Dermis blood vessel endothelial cell (primary cell): ENCODE measurements around the gene DCAF4. TPM values are rescaled to one million over a fixed set of nuclear protein-coding genes. Genes with fewer than 3 reads are reported as not detected.
A peak's percentile ranks its signal among the peaks of the same experiment; 100 is the strongest.
"Not testable (repeated sequence)": the region's sequence is repeated elsewhere in the genome, so short reads cannot be mapped to it uniquely, and the experiment has no call there.

Experiments
- DNase-seq: peaks from one replicate; pipeline ENCODE4 v3.0.0; 2010
- total RNA-seq: library from RNA; depleted of rRNA; stranded (reverse); fragments of >200 nt; gene quantifications from 2 replicates; pipeline ENCODE4 v1.2.3, GENCODE V29; 2014

The DCAF4 gene
- total RNA-seq, 1 donor from 2014 or later, result 6.6 TPM

DNA sequence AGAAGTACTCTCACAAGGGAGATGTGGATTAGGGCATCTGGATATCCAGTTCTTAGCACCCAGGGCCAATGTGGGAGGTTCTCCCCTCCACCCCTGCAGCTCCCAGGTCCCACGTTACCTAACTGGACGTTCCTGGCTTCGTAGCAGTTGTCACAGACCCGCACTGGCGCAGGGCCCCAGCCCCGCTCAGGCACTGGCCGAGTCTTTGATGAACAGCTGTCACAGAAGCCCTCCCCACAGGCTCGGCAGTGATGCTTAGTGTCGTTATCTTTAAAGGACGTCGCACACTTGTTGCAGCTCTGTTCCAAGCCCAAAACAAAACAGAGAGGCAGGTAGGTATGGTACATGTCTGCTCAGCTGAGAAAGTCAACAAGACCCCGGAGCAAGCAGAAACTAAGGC lies 48.4 kb downstream of the DCAF4 start:
- DNase-seq, result no peak

DNA sequence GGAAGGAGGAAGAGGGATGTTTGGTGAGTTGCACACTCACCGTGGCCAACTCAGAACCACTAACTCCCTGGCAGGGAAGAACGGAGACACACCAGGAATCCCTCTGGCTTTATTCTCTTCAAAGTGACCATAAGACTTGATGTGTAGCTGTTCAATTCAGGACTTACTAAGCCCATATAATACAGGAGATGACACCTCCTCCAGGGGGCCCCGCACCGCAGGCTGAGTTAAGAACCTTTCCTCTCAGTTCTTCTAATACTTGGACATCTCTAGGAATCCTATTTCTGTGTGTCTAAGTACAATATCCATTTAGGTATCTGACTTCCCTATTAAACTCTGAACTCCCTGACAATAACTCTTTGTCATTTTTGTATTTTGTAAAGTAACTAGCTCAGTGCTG lies 49.5 kb downstream of the DCAF4 start:
- DNase-seq, result peak; percentile 24

DNA sequence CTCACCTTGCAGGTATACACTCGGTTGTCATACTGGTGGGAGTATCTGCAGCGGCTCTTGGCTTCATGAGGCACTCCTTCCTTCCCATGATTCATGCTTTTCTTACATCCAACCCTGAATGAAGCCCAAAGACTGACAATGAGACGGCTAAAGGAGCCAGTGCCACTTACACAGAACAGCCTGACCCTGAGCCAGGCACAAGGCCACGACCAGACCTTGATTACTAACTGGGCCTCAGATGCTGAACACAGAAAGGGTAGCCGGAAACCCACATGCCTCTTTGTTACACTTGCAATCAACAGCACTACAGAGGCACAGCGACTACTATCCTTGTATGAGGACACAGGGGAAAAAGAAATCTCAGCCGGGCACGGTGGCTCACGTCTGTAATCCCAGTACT lies 52.6 kb downstream of the DCAF4 start:
- peak; percentile 20 for DNase-seq

DNA sequence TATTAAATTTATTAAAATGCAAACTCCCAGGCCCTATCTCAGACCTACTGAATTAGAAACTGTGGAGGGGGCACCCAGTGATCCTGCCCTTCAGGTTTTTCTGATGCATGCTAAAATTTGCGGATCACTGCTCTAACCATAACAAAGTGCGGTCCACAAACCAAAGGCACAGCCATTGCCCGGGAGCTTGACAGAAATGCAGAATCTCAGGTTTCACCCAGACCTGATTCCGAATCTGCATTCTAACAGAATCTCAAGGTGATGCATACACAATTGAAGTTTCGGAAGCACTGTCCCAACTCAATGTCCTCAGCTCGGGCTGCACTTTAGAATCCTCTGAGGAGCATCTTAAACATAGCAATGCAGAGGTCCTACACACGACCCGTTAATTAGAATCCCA lies 54.6 kb downstream of the DCAF4 start:
- DNase-seq, result no peak

DNA sequence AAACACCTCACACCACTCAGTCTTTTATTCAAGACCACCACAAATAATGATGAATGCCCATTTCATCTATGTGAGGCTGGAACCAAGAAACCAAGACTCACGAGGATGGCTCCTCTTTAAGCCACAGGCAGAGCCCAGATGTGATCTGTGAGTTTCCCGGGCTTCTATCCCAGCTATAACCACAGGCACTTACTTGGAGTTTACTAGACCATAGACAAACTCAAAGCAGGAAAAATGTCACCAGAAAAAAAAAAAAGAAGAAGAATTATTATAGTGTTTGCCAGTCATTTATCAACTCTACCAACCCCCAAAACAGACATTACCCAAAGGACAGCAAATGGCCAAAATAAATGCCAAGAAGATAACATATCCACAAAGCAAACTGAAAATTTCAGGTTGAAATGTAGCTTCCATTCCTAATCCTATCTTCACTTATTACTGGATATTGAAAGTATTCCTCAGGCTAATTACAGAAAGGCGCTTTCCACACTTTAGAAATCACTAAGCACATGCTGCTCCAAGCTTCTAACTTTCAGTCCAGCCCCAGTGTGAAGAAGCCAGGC lies 56.0 kb downstream of the DCAF4 start:
- DNase-seq, result no peak

DNA sequence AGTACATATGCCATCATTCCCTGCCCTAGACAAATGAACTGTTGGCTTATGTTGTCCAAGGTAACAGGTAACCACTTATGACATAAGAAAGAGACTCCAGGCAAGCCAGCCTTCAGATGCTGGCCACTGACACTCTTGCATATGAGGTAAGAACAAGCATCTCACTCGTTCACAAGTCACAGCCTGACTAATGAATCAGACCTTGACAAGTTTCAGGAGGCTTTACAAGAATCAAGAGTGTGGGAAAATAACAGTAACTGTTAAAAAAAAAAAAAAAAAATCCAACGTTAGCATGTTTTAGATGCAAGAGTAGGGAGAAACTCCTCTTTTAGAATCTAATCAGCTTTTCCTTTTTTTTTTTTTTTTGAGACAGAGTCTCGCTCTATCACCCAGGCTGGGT lies 60.0 kb downstream of the DCAF4 start:
- no peak for DNase-seq

DNA sequence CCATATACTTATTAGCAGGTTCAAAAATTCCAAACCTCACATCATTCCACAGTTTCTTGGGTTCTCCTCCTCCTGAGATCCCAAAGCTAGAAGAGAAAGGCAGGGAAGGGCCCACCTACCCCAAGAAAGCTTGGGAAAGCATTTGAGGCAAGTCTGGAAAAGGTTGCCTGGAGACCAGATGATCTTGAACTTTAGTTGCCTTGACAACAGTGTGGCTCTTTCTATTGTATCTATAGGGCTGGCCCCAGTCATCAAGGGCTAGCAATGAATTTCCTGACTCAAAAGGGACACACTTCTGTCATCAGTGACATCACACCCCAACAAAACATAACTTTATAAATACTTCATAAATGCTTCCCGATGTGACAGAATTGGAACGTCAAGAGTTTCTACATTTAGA lies 60.6 kb downstream of the DCAF4 start:
- DNase-seq, result no peak

DNA sequence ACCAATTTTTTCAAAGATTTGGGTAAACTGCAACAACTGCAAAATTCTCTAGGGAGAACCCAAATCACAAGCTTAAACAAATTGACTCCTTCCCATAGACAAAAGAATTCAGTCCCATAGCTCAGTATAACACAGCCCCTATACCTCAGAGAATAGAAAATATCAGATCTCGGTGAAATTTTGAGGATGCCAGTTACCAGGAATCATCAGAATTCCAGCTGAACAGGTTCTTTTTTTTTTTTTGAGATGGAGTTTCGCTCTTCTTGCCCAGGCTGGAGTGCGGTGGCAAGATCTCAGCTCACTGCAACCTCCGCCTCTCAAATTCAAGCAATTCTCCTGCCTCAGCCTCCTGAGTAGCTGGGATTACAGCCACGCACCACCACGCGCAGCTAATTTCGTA lies 63.9 kb downstream of the DCAF4 start:
- no peak for DNase-seq

DNA sequence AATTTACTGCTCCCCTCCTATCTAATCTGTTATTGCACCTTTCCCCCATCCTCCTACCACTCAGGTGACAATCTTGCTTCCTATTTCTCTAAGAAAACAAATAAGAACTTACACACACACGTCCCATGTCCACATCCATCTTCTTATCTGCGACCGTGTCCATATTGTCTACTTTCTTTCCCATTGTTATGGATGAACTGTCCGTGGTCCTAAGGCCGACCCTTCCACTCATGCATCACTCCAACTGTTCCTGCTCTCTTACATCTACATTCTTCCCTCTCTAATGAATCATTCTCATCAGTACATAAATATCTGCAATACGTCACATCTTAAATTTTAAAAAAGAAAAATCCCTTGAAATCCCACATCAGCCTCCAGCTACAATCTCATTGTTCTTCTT lies 70.7 kb downstream of the DCAF4 start:
- no peak for DNase-seq

DNA sequence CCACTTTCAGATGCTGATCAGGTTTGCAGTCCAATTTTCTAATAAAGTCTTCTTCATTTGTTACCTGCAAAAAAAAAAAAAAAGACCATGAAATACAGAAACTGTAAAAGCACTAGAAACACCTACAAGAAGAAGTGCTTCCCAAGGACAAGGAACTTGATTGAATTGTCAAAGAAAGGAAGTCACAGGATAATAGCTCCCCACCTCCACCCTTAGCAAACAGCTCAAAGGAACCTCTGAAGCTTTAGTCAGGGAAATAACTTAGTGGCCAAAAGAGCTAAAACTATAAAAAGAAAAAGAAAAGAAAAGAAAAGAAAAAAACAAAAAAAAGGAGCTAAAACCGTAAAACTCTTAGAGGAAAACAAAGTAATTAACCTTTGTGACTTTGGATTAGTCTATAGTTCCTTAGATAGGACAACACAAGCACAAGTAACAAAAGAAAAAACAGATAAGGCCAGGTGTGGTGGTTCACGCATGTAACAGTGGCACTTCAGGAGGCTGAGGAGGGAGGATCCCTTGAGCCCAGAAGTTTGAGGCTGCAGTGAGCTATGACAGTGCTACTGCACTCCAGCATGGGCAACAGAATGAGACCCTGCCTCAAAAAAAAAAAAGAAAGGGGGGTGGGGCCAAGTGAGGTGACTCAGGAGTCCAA lies 72.1 kb downstream of the DCAF4 start:
- no peak for DNase-seq

DNA sequence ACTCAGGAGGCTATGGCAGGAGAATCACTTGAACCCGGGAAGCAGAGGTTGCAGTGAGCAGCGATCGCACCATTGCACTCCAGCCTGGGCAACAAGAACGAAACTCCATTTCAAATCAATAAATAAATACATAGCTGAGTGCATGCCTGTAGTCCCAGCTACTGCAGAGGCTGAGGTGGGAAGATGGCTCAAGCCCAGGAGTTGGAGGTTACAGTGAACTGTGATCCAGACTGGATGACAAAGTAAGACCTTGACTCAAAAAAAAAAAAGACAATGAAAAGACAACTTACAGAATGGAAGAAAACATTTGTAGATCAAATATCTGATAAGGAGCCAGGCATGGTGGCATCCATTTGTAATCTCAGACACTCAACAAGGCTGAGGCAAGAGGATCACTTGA lies 73.1 kb downstream of the DCAF4 start:
- DNase-seq, result no peak

DNA sequence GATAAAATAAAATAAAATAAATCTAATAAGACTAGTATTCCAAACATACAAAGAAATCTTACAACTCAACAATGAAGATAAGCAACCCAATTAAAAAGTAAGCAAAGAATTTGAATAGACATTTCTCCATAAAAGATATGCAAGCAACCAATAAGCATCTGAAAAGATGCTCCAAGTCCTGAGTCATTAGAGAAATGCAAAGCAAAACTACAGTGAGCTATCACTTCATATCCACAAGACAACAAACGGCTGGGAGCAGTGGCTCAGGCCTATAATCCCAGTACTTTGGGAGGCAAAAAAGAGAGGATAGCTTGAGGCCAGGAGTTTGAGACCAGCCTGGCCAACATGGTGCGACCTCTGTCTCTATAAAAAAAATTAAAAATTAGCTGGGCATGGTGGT lies 73.8 kb downstream of the DCAF4 start:
- DNase-seq, result no peak

DNA sequence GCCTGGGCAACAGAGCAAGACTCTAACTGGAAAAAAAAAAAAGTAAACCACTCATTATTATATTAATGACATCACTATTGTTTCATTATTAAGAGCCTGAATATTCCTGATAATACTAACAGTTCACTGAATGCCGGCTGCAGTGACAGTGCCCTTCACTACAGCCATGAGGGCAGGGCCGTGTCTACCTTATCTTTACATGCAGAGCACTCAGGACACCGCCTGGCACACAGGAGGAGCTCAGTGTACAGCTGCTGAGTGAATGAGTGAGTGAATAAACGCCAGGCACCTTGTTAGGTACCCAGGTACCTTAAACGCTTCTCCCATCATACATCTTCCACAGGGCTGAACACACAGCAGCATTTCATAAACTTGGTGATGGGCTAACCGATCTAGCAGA lies 77.4 kb downstream of the DCAF4 start:
- DNase-seq, result no peak

DNA sequence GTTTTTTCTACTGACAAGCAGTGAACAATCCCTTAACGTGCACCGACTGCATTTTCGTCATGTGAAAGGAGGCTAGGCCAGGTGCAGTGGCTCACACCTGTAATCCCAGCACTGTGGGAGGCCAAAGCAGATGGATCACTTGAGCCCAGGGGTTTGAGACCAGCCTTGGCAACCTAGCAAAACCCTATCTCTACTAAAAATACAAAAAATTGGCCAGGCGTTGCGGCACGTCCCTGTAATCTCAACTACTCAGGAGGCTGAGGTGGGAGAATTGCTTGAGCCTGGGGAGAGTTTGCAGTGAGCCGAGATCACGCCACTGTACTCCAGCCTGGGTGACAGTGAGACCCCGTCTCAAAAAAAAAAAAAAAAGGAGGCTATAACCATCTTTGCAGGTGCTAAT lies 78.4 kb downstream of the DCAF4 start:
- DNase-seq, result not testable (repeated sequence)

DNA sequence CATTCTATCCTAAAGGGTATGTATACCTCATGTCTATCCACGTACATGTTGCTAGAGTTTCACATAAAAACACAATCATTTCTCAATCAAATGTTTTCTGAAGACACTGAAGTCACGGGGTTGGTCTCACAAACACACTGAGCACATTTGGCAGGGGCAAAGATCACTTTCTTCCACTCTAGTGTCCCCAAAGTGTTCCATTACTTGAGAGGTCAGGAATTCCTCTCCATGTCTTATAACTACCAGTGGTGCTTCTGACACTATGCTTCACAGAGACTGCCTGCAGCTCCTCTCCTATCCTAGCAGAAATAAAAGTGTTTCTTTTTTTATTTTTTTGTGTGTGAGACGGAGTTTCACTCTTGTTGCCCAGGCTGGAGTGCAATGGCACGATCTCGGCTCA lies 81.6 kb downstream of the DCAF4 start:
- DNase-seq, result no peak

DNA sequence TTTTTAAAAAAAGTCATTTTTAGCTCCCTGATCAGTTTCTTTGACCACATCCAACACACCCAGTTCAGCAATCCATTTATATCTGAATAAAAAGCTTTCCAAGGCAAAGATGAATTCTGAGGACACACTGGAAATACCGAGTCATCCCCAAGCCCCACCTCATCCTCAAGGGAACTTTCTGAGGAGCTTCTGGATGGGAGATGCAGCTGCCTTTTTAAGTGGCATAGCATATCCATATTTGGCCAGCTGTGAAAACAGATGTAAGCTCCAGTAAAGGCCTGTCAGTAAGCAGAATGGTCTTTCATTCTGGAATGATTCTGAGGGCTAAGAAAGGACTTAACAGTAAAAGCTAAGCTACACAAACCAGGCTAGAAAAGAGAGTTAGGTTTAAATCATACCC lies 82.2 kb downstream of the DCAF4 start:
- peak; percentile 11 for DNase-seq

Other genes with a start within 250 kb of the DCAF4 start
- 1.4 and 2.9 TPM in 2 replicates for gene DPF3, start 32.4 kb upstream of the DCAF4 start, total RNA-seq
- 21.3 and 22.4 TPM in 2 replicates for gene ZFYVE1, start 100.6 kb downstream of the DCAF4 start, total RNA-seq
- 35.5 and 38.1 TPM in 2 replicates for gene RBM25, start 132.1 kb downstream of the DCAF4 start, total RNA-seq
- 52.9 and 57.7 TPM in 2 replicates for gene PSEN1, start 210.0 kb downstream of the DCAF4 start, total RNA-seq